ENCODE measurements around the gene TSPAN18.

TSPAN18 gene

GRCh38 chr11:44957776-44958564, 231.2 kb downstream of the TSPAN18 start:
- no peak for DNase-seq (ENCODE audit: low read depth in 2 of 2)

GRCh38 chr11:44959064-44959463, 232.3 kb downstream of the TSPAN18 start:
- no peak for DNase-seq (ENCODE audit: low read depth in 2 of 2)

- DNase-seq (ENCODE audit: low read depth in 2 of 2), result no peak
These were observed 233.6 kb downstream of the TSPAN18 start for GRCh38 chr11:44960200-44960845.

DNA sequence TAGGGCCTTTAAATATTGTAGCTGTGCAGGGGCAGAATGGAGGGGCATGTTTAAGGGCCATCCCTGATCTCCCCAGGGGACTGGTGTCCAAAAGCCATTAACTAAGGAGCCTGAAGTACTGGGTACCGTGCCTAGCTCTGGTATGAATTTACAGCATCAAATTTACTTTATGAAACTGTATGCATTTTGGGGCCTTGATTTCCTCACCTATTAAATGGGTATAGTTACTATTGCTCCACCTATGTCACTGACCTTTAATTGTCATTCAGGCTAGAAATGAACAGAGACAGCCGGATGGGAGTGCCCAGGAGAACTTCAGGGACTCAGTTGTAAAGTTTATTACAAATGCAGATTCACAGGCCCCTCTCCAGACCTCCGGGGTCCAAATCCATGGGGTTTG, 235.7 kb downstream of the TSPAN18 start:
- DNase-seq (ENCODE audit: low read depth in 2 of 2), result no peak

- DNase-seq (ENCODE audit: low read depth in 2 of 2), result no peak
These were observed 236.4 kb downstream of the TSPAN18 start for GRCh38 chr11:44963136-44963535.

- no peak for DNase-seq (ENCODE audit: low read depth in 2 of 2)
These were observed 237.2 kb downstream of the TSPAN18 start for GRCh38 chr11:44963948-44964347.

GRCh38 chr11:44964526-44965209, 237.9 kb downstream of the TSPAN18 start:
- DNase-seq (ENCODE audit: low read depth in 2 of 2), result no peak

GRCh38 chr11:44966694-44967093, 239.9 kb downstream of the TSPAN18 start:
- DNase-seq (ENCODE audit: low read depth in 2 of 2), result no peak

DNA sequence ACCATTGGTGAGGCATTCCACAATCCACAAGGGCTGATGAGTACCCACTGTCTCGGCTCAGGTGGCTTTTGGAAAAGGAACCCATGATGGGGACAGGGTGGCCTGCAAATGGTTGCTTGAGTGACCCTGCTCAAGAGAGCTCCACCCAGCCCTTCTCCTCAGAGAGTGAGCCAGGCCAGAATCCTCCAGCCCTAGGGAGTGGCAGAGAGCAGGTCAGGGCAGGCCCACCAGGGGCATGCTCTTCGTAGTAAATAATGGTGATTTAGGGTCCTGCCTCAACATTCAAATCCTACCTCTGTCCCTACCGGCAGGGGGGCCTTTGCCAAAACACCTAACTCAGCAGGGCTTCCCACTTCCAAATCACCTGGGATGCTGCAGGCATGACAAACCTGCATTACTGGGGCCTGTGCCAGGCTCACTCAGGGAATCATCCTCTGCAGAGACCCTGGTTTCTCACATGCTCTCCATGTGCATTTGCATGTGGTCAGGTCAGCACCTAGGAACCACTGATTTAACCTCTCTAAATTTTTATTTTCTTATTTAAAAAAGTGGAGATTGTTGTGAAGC, 241.3 kb downstream of the TSPAN18 start:
- DNase-seq (ENCODE audit: low read depth in 2 of 2), result no peak

GRCh38 chr11:44968510-44968909, 241.7 kb downstream of the TSPAN18 start:
- no peak for DNase-seq (ENCODE audit: low read depth in 2 of 2)

DNA sequence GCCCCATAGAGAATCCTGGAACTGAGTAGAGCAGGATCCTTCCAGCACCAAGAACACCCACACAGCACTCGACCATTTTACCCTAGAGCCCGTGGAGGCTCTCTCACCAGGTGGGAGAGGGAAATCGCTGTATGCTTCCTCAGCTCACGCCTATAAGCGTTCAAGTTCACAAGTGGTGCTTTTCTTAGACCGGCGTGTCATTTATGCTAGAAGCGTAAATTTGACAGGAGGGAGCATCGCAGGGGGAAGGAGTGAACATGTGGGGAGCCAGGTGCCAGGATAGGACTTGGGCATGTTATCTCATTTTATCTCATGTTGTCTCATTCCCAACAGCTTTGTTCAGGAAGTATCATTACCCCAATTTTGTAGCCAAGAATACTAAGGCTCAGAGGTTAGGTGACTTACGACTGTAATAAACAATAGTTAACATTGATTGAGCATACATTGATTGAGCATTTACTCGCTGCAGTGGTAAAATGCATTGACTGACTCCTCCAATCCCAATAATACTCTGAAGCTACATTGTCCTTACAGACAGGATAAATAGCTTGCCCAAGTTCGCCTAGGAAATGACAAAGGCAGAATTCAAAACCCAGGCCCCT, 243.0 kb downstream of the TSPAN18 start:
- no peak for DNase-seq (ENCODE audit: low read depth in 2 of 2)

DNA sequence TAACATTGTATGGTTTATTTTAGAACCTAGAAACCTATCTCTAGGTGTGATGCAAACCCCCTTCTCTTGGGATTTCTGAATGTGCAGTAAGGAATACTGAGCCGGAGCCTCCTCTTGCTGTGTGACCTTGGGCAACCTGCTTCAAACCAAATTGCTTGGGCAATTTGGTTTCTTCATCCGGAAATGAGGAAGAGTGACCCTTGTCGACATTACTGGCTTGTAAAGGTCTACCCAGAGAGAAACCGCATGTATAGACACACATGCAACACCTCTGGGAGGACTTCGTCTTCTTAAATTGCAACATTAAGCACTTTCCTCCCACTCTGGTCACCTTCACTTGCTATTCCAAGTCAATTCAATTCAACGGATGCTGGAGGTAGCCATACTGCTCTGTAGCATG, 243.5 kb downstream of the TSPAN18 start:
- DNase-seq (ENCODE audit: low read depth in 2 of 2), result no peak

DNA sequence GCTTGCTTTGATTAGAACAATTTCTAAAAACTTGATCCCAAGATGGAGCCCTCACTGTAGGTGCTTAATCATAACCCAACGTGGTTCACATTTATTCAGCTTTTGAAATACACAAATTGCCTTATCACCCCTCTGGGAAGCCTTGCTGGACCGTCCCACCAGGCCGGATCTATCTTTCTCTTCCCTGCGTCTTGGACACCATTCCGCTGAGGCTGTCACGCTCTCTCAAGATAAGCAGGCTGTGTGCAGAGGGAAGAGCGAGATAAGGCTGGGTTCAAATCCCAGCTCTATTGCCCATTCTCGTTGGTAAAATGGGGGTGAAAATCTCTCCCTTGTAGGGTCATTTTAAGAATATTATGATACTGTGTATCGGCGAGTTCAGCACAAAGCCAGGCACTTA, 244.4 kb downstream of the TSPAN18 start:
- no peak for DNase-seq (ENCODE audit: low read depth in 2 of 2)

GRCh38 chr11:44972746-44973435, 246.1 kb downstream of the TSPAN18 start:
- no peak for DNase-seq (ENCODE audit: low read depth in 2 of 2)

DNA sequence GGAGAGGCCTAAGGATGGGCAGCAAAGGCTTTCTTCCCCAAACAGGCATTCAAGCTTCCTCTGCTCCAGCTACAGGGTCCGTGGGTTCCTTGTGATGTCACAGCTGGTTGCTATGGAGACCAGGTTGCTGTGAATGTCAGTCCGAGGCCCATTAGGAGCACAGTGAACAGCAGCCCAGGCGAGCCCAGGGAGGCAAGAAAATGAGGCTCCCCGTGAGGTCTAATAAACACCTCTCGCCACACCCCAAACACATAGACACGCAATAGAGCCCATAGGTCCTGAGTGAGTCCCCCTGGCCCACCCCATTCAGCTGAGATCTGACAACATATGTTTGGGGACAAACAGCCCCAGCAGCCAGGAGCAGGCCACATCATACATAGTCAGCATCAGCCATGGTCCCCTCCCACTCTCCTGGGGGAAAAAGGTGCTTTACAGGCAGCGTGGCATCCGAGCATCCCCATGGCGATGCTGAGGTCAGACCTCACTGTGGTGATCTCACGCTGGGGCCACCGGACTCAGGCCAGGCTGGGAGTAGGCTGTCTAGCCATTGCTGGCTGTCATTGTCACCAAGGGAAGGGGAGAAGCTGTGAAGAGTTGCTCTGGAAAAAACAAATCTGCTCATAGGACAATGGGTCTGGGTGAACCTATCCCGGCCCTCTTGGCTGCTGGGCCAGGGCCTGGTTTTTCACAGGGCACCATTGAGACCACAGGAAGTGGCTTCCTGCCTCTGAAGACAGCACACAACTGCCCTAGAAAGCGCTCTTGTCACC, 247.1 kb downstream of the TSPAN18 start:
- no peak for DNase-seq (ENCODE audit: low read depth in 2 of 2)

DNA sequence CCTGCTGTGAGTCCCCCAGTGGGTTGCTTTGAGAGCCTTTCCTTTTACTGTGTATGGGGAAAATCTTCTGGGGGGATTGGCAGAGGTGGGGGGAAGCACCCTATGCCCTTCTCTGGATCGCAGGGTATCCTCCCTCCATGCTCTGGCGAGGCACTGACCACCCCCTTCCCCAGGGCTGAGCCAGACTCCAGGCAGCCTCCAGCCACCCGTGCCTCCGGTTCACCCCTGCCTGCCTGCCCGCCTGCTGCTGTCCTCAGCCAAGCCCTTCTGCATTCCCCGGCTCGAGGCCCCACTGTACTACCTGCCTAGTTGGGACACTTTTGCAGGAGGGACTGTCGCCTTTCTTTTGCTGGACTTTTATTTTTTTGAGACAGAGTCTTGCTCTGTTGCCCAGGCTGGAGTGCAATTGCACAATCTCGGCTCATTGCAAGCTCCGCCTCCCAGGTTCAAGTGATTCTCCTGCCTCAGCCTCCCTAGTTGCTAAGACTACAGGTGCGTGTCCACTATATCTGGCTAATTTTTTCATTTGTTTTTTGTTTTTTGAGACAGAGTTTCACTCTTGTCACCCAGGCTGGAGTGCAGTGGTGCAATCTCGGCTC, 247.7 kb downstream of the TSPAN18 start:
- no peak for DNase-seq (ENCODE audit: low read depth in 2 of 2)

DNA sequence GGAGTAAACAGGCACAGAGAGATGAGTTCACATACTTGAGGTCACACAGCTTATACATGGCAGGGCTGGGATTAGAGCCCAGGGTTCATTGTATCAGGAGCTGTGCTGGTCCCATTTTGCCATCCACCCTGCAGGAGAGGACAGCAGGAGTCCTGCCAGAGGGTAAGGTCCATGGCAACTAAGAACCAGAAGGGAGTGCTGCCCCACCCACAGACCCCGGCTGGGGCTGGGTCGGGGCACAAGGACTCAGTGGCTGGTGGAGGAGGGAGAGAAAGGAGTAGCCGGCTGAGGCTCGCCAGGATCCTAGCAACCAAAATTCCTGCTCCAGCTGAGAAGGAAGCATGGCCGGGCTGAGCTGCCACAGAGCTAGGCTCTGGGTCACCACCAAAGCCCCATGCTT, 249.8 kb downstream of the TSPAN18 start:
- DNase-seq (ENCODE audit: low read depth in 2 of 2), result no peak

DNA sequence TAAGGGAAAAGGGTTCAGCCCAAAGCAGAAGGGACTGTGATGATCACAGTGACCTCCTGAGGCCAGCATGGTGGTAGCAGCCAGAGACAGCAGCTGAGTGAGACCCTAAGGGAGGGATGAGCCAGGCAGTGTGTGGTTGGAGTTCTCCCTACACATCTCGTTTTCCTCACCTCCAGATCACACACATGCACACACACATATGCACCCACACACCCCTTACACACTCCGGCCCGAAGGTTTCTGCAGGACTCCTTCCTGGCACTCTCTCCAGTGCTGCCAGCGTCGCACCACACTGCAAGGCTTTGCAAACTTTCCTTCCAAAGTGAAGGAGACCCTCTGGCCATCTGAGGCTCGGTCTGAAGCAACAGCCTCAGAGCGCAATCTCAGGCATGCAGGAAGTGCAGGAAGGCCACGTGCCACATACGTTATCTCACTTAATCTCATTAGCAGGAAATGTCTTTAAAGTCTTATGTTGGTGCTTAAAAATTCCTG, 250.8 kb downstream of the TSPAN18 start:
- DNase-seq (ENCODE audit: low read depth in 2 of 2), result no peak

DNA sequence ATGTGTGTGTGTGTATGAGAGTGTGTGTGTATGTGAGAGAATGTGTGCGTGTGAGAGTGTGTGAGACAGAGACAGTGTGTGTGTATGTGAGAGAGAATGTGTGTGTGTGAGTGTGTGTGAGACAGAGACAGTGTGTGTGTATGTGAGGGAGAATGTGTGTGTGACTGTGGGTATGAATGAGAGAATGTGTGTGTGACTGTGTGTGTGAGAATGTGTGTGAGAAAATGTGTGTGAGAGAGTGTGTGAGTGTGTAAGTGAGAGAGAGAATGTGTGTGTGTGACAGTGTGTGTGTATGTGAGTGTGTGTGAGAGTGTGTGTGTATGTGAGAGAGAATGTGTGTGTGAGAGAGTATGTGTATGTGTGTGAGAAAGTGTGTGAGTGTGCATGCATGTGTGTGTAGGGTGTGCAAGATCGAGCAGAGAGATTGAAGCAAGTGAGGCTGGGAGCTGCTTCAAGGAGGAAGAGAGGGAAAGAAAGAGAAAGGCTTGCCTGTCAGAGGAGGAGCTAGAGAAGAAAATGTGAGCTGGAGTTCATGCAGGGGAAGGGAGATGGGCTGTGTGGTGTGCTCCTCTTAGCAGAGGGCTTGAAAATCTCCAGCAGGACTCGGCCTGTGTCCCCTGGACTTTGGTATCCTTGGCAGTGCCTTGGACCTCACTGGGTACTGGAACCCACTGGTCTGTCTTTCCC, 251.7 kb downstream of the TSPAN18 start:
- no peak for DNase-seq (ENCODE audit: low read depth in 2 of 2)

- no peak for DNase-seq (ENCODE audit: low read depth in 2 of 2)
These were observed 252.2 kb downstream of the TSPAN18 start for GRCh38 chr11:44978961-44979331.
